T1000 (cell line): ENCODE data around the gene GNAO1.

Experiments used
- DNase-seq: peaks from one replicate; lab custom pipeline; 2025; ENCODE audit warnings: mixed read lengths; lab: John Stamatoyannopoulos, UW

GNAO1 gene

GRCh38 chr16:56241596-56241995, 50.3 kb downstream of the GNAO1 start:
- peak; percentile 16 for DNase-seq

DNA sequence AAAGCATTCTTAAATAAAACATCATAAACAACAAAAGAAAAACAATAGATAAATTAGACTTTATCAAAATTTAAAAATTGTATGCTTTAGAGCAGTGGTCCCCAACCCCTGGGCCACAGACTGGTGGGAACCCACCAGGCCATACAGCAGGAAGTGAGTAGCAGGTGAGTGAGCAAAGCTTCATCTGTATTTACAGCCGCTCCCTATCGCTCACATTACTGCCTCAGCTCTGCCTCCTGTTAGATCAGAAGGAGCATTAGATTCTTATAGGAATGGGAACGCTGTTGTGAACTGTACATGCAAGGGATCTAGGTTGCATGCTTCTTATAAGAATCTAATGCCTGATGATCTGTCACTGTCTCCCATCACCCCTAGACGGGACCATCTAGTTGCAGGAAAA, 51.5 kb downstream of the GNAO1 start:
- no peak for DNase-seq

GRCh38 chr16:56244612-56245011, 53.3 kb downstream of the GNAO1 start:
- DNase-seq = no peak

GRCh38 chr16:56245197-56245596, 53.9 kb downstream of the GNAO1 start:
- peak; percentile 54 for DNase-seq

- DNase-seq = peak; percentile 61
These were observed 54.9 kb downstream of the GNAO1 start for GRCh38 chr16:56246051-56246817.

- DNase-seq = no peak
These were observed 55.7 kb downstream of the GNAO1 start for GRCh38 chr16:56247018-56247417.

DNA sequence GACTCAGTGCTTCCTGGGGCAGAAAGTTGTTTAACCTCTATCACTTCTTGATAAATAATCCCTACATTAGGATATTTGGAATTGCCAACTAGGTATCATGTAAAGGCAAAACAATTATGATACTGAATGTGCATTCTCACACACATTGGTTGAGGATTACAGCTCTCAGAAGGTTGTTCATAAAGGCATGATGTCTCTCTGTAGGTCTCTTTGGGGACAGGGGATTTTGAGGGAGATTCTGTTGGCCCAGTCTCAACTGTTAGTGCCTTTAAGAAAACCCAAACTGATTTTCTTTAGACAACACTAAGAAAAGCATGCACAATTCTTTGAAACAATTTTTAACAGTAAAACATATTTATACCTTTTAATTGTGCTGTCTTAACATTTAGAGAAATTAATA, 56.5 kb downstream of the GNAO1 start:
- DNase-seq = no peak

DNA sequence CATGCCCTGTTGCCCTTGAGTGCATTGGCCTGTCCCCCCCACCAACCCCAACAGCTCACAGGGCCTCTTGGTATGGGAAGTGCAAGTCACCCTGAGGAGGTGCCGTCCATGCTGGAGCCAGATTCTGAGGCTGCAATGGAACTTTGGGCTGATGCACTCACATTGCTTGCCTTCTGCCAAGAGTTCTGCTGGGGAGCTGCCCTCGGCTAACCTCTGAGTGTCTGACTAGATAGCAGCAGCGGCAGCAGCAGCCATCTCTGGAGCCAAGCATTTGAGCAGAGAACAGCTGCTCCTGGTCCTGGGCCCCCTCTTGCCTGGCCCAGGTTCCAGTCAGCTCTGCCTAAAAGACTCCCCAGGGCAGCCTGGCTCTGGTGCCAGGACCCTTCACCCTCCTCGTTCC, 61.5 kb downstream of the GNAO1 start:
- no peak for DNase-seq

DNA sequence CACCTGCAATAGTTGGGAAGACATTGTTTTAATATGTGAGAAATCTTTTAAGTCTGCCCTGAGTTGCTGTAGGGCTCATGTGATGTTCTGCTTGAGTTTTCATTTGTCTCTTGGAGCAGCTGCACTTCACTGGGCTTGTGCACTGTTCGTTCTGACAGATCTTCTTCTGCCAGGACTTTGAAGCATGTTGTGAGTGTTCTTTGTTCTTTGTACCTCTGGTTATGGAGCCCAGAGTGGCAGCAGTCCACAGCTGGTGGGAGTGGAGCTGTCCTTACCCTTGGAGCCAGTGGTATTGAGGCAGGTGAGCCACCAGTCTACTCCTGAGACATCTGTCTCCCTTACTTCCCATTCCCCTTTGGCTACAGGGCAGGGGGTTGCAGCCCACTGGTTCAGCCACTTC, 64.6 kb downstream of the GNAO1 start:
- DNase-seq = no peak

DNA sequence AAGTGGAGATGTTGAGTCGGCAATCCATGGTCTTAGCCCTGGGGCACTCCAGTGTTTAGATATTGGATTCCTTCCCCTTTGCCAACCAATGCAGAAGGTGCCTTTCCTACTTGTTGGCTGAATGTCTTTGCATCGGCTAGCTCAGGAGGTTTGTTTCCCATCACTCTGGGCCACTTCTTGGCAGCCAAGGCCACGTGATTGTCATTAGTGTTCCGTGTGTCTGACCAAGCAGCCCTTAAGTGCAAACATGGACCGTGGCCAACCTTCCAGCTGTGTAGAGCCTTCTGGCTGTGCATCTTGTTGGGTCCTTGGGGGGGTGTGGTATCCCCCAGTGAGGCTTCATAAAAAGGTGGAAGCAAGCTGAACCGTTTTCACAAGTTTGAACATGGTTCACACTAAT, 66.0 kb downstream of the GNAO1 start:
- no peak for DNase-seq

DNA sequence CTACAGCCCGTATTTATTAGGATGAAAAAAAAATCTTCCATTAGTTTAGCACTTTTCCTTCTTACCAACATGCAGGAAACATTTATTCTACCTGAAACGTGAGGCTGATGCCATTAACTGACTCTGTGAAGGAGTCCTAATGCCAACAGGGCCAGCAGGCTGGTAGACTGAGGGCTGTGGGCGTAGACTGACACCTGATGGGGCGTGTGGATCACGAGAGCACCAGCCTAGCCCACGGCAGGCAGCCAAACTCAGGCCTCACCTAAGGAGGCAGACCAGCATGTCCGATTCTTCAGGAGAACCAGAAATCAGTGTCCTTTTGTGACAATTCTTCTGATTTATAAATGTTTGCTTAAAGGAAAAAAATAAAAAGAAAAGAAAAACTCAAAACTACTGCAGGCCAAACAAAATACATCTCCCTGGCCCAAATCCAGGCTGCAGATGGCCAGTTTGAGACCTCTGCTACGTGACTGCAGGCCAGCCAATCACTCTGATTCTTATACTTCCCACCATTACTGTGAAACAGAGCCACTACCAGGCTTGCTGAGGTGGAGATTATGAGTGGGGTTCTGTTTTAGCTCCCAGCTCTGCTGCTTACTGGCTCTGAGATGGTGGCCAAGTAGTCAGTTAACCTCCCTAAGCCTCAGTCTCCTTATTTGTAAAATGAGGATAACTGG, 66.5 kb downstream of the GNAO1 start:
- no peak for DNase-seq

GRCh38 chr16:56258508-56259424, 67.5 kb downstream of the GNAO1 start:
- DNase-seq = no peak

DNA sequence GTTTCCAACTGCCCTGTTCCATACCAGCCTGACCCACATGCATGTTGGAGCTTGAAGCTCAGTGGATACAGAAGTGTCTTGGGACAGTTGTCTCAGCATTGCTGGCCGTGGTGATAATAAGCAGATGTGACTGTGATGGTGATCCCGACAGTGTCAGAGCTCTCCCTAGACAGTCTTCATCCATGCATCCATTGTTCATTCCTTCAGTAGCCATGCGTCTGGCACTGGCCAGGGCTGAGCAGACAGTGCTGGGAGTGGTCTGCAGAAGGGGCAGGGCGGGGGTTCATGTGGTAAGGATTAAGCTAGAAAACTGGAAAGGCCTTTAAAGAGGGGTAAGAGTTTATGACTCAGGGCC, 68.1 kb downstream of the GNAO1 start:
- DNase-seq = no peak

GRCh38 chr16:56260378-56261160, 69.3 kb downstream of the GNAO1 start:
- no peak for DNase-seq

GRCh38 chr16:56261656-56262055, 70.4 kb downstream of the GNAO1 start:
- no peak for DNase-seq

GRCh38 chr16:56262148-56262547, 70.9 kb downstream of the GNAO1 start:
- no peak for DNase-seq

GRCh38 chr16:56262551-56263245, 71.4 kb downstream of the GNAO1 start:
- DNase-seq = no peak

DNA sequence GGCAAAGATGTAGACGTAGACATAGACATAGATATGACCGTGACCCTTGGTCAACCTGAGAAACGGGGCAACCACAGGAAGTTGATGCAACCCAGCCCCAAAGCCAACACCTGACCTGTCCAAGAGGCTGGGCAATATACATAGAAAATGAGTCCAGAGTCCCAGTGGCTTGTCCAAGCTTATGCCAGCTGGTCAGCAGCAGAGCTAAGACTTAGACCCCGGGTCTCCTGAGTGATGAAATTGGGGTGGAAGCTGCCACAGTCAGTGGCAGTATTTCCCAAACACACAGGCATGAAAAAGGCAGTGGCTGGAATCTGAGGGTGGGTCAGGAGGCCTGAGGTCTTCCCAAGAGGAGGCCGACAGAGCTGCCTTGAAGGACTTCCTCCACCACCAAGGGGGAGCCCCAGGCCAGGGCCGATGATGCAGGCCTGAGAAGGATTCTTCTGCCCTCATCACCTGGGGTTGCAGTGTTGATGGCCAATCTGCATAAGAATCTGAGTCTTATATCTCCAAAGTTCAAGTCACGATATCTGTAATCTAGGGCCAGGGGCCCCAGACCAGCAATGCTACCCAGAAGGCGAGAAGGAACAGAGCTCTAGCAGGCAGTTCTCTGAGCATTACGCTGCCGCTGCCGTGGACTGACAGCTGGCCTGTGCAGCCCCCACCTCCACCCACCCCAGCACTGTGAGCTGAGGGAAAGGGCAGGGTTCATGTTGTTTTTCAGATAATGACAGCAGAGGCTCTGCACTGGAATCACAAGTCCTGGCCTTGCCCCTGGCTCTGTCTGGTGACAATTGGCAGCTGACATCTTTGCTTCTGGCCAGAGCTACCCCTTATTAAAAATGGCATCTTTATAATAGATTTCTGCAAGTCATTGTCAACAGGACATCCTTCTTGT, 72.7 kb downstream of the GNAO1 start:
- no peak for DNase-seq

DNA sequence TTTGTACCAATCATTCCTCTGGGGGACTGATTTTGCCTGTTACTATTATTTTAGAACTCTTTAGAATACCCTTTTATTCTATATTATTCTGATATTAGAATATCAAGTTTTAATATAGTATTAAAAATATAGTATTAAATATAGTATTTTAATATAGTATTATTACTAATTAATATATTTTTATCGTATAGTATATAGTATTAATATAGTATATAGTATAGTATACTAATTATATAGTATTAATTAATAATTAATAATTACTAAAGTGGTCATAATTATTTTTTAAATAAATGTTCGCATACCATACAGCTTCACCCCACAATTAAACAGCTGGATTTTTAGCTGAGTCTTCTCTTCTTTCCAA, 73.3 kb downstream of the GNAO1 start:
- DNase-seq = no peak

DNA sequence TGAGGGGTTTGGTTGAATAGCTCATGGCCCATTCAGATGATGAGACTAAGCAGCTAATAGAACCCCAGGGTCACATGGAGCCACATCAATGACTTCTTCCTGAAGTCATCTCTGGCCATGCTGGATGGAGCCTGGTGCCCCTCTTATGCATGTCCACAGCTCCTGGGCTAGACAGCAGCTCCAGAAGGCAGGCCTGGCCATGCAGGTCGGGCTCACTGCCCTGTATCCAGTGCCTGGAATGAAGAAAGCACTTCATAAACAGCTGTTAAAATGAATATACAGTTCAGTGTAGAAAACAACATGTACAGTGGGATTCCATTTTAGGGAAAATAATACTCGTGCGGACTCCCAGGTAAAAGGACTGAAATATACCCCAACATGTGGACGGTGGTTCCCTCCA, 73.9 kb downstream of the GNAO1 start:
- DNase-seq = no peak
